Stimulated activated memory B cell treated with anti-CD40 and anti-IgM and Interleukin-4, amounts not matched to agents 10 μg/mL and 1 μg/mL and 100 μg/mL, for 72 hours (primary cell): Measurements from ENCODE around the gene CEBPZ.
A peak's percentile ranks its signal among the peaks of the same experiment; 100 is the strongest.
"Not testable (repeated sequence)": the region's sequence is repeated elsewhere in the genome, so short reads cannot be mapped to it uniquely, and the experiment has no call there.

Experiments
- ATAC-seq: fragments of 150-1000 bp; cut with Tn5 transposase; 2 replicates; pipeline ENCODE4 v1.10.0; 2021
- H3K27ac Mint-ChIP-seq: one replicate; pipeline ENCODE4 v1.8.0; 2022; ENCODE audit warnings: mild to moderate bottlenecking, mixed read lengths
- H3K27me3 Mint-ChIP-seq: one replicate; pipeline ENCODE4 v1.8.0; 2022; ENCODE audit warnings: mixed read lengths
- H3K36me3 Mint-ChIP-seq: one replicate; pipeline ENCODE4 v1.8.0; 2022; ENCODE audit warnings: mixed read lengths
- H3K4me1 Mint-ChIP-seq: one replicate; pipeline ENCODE4 v1.8.0; 2022; ENCODE audit warnings: mixed read lengths
- H3K4me3 Mint-ChIP-seq: one replicate; pipeline ENCODE4 v1.8.0; 2022; ENCODE audit warnings: mild to moderate bottlenecking, moderate library complexity, mixed read lengths
- H3K9me3 Mint-ChIP-seq: one replicate; pipeline ENCODE4 v1.8.0; 2022; ENCODE audit warnings: mixed read lengths

Gene CEBPZ

DNA sequence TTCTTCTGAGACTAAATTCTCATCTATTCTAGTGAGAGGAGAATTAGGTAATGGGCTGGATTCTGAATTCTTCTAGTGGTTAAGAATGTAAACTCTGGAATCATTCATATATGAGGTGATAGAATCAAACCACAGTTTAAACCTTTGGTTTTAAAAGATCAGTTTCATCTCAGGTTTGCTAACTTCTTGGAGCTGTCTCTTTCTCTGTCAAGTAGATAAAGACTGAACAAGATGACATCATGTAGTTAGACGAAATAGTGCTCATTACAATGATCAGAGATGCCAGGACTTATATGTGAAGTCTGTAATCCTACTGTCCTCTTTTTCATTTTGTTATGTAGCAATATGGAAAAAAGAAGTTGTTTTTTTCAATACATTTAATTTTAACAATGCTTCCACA lies 30.2 kb downstream of the CEBPZ start:
- H3K4me1 Mint-ChIP-seq: peaks cover 22% of the 10 kb centered on the region
- no peak overlapping the region for H3K27ac Mint-ChIP-seq
- no peak for ATAC-seq
- no peak overlapping the region for H3K4me3 Mint-ChIP-seq
- H3K27me3 Mint-ChIP-seq: no peaks in the 10 kb centered on the region
- H3K9me3 Mint-ChIP-seq: no peaks in the 10 kb centered on the region
- H3K36me3 Mint-ChIP-seq: peaks cover 38% of the 10 kb centered on the region

- Mint-ChIP-seq H3K27me3 (no peaks in the 10 kb centered on the region), H3K4me3 (no peak overlapping the region), H3K27ac (no peak overlapping the region), H3K4me1 (peaks cover 22% of the 10 kb centered on the region), H3K36me3 (peaks cover 13% of the 10 kb centered on the region), H3K9me3 (no peaks in the 10 kb centered on the region)
- no peak for ATAC-seq
These were observed 32.7 kb downstream of the CEBPZ start for GRCh38 chr2:37198681-37199065.

- Mint-ChIP-seq H3K9me3 (no peaks in the 10 kb centered on the region), H3K4me3 (peak within 1 kb of the TSS; percentile 96), H3K36me3 (peaks cover under 1% of the 10 kb centered on the region), H3K4me1 (peaks cover 22% of the 10 kb centered on the region), H3K27me3 (no peaks in the 10 kb centered on the region), H3K27ac (peak within 1 kb of the TSS; percentile 94)
- ATAC-seq: peak; percentile 93
These were observed 34.8 kb downstream of the CEBPZ start, which contains the start of gene CEBPZOS for GRCh38 chr2:37196320-37197195. Gene CEBPZOS (plus strand): TSS chr2:37196496. CDS start chr2:37199705, 3,209 bp downstream.

DNA sequence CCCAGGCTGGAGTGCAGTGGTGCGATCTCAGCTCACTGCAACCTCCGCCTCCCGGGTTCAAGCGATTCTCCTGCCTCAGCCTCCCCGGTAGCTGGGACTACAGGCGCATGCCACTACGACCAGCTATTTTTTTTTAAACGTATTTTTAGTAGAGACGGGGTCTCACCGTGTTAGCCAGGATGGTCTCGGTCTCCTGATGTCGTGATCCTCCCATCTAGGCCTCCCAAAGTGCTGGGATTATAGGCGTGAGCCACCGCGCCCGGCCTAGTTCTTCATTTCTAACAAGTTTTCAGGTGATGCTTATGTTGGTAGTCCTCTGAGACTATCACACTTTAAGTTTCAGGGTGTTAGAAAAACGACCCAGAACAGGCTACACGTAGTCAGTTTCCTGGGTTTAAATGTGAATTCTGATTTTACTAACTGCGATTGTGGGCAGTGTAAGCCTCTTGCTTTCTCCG lies 35.5 kb downstream of the CEBPZ start:
- not testable (repeated sequence) for ATAC-seq, H3K27me3 Mint-ChIP-seq, H3K9me3 Mint-ChIP-seq, H3K36me3 Mint-ChIP-seq
- Mint-ChIP-seq H3K4me3 (peak overlapping the region; percentile 96), H3K27ac (peak overlapping the region; percentile 94), H3K4me1 (peaks cover 22% of the 10 kb centered on the region)

GRCh38 chr2:37192551-37192950 lies 38.8 kb downstream of the CEBPZ start:
- no peak for ATAC-seq
- Mint-ChIP-seq H3K4me1 (peaks cover 7% of the 10 kb centered on the region), H3K27me3 (no peaks in the 10 kb centered on the region), H3K9me3 (no peaks in the 10 kb centered on the region), H3K36me3 (no peaks in the 10 kb centered on the region), H3K27ac (no peak overlapping the region), H3K4me3 (no peak overlapping the region)

DNA sequence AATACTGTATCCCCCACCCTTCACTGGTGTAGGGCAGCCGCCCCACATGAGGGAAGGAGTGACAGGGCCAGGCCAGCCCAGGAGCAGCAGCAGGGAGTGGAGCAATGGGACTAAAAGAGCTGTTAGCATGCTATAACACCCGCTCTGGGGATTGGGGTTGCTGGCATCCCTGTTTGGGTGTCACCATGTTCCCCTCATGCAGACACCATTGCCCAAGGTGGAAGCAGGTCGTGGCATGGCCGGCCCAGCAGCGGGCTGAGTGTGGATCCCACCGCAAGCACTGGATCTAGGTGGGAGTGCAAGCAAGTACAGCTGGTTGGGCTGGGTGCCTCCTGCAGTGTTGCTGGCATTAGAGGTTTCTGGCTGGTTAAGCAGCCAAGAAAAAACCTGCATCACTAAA lies 39.6 kb downstream of the CEBPZ start:
- ATAC-seq: no peak
- H3K4me3 Mint-ChIP-seq: no peak overlapping the region
- no peak overlapping the region for H3K27ac Mint-ChIP-seq
- H3K4me1 Mint-ChIP-seq: no peaks in the 10 kb centered on the region
- H3K9me3 Mint-ChIP-seq: no peaks in the 10 kb centered on the region
- H3K27me3 Mint-ChIP-seq: no peaks in the 10 kb centered on the region
- H3K36me3 Mint-ChIP-seq: no peaks in the 10 kb centered on the region

DNA sequence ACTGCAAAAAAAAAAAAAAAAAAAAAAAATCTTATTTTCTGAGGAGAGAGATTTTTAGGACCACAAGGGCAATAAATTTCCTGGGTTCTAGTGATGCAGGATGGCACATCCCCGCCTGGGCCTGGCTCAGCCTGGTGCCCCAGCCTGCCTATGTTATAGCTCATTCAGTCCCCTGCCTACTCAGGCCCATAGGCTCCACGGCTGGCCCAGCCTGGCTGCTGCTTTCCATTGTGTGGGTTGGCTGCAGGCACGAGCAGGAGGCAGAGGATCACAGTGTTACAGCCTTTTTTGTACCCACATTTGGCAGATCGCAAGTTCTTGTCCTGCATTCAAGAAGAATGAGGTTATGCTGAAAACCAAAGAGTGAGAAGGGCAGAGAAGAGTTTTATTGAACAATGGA lies 40.1 kb downstream of the CEBPZ start:
- Mint-ChIP-seq H3K27ac (no peak overlapping the region), H3K4me1 (no peaks in the 10 kb centered on the region), H3K36me3 (no peaks in the 10 kb centered on the region), H3K27me3 (no peaks in the 10 kb centered on the region), H3K4me3 (no peak overlapping the region), H3K9me3 (no peaks in the 10 kb centered on the region)
- no peak for ATAC-seq

DNA sequence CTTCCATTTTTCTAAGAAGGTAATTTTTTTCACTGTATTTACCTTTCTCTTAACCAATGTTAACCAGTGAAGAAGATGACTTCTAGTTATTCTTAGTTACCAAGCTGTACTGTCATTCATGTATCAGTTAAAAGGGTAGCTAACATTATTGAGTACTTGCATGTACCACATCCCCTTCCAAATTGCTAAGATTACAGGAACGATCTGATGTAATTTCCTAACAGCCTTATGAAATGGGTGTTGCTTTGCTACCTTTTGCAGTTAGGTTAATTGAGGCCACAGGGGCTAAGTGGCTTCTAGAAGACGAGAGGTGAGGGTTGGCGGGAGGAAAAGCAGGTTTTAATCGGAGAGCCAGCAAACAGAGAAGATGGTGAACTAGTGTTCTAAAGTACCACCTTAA lies 41.1 kb downstream of the CEBPZ start:
- Mint-ChIP-seq H3K4me1 (no peaks in the 10 kb centered on the region), H3K36me3 (no peaks in the 10 kb centered on the region), H3K9me3 (no peaks in the 10 kb centered on the region), H3K27ac (no peak overlapping the region), H3K27me3 (no peaks in the 10 kb centered on the region), H3K4me3 (no peak overlapping the region)
- ATAC-seq: no peak

DNA sequence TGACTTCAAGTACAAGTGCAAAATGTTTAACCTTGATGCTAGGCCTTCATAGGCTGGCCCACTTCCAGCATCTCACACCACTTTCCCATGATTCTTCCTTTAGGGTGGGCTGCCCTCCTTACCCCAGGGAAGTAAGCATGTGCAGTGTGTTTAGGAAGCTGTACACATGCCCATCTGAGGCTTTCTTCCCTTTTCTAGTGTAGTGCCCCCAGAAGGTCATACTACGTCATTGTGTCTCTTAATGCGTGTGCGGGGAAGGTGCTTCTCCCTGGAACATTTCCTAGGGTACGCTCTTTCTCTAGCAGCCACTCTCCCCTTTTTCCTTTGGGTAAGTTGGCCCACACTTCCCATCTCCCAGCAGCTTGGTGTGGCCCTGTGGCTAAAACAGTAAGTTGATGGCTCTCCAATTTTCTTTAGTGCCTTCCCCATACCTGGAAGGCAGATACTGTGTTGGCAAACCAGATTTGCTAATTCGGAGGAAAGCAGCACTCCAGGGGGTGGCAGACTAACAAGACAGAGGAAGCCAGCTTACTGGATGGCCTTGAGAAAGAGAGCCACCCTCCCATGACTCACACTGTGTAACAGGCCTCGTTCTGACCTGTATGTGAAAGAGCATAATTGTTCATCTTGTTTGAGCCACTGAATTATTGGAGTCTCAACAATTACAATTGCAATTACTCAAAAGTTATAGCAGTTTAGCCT lies 41.8 kb downstream of the CEBPZ start:
- Mint-ChIP-seq H3K36me3 (no peaks in the 10 kb centered on the region), H3K4me3 (no peak overlapping the region), H3K27me3 (no peaks in the 10 kb centered on the region), H3K9me3 (no peaks in the 10 kb centered on the region), H3K27ac (no peak overlapping the region), H3K4me1 (no peaks in the 10 kb centered on the region)
- no peak for ATAC-seq

GRCh38 chr2:37188570-37188969 lies 42.8 kb downstream of the CEBPZ start, which contains the start of gene SULT6B1:
Gene SULT6B1 (minus strand): TSS chr2:37188670. CDS start chr2:37188640, 30 bp downstream.
- no peak for ATAC-seq
- Mint-ChIP-seq H3K9me3 (no peaks in the 10 kb centered on the region), H3K4me3 (no peak within 1 kb of the TSS), H3K4me1 (no peaks in the 10 kb centered on the region), H3K27me3 (no peaks in the 10 kb centered on the region), H3K36me3 (no peaks in the 10 kb centered on the region), H3K27ac (no peak within 1 kb of the TSS)

- H3K4me1 Mint-ChIP-seq: no peaks in the 10 kb centered on the region
- no peaks in the 10 kb centered on the region for H3K36me3 Mint-ChIP-seq
- H3K27me3 Mint-ChIP-seq: peaks cover 29% of the 10 kb centered on the region
- no peak overlapping the region for H3K27ac Mint-ChIP-seq
- no peak for ATAC-seq
- H3K4me3 Mint-ChIP-seq: no peak overlapping the region
- H3K9me3 Mint-ChIP-seq: no peaks in the 10 kb centered on the region
These were observed 49.4 kb downstream of the CEBPZ start for GRCh38 chr2:37181726-37182684.

- Mint-ChIP-seq H3K27me3 (peaks cover 29% of the 10 kb centered on the region), H3K27ac (no peak overlapping the region)
These were observed 50.8 kb downstream of the CEBPZ start for GRCh38 chr2:37180640-37181039.

GRCh38 chr2:37180006-37180639 lies 51.3 kb downstream of the CEBPZ start:
- no peaks in the 10 kb centered on the region for H3K36me3 Mint-ChIP-seq
- peaks cover 29% of the 10 kb centered on the region for H3K27me3 Mint-ChIP-seq
- no peak overlapping the region for H3K27ac Mint-ChIP-seq
- ATAC-seq: no peak
- no peaks in the 10 kb centered on the region for H3K4me1 Mint-ChIP-seq
- no peaks in the 10 kb centered on the region for H3K9me3 Mint-ChIP-seq
- no peak overlapping the region for H3K4me3 Mint-ChIP-seq

More at GRCh38 chr2:37180640-37181039, 50.8 kb downstream of the CEBPZ start:
- H3K4me3 Mint-ChIP-seq: no peak overlapping the region
- no peak for ATAC-seq
- H3K36me3 Mint-ChIP-seq: no peaks in the 10 kb centered on the region
- H3K9me3 Mint-ChIP-seq: no peaks in the 10 kb centered on the region
- no peaks in the 10 kb centered on the region for H3K4me1 Mint-ChIP-seq

GRCh38 chr2:37173741-37174140 lies 57.7 kb downstream of the CEBPZ start:
- H3K36me3 Mint-ChIP-seq: no peaks in the 10 kb centered on the region
- H3K4me3 Mint-ChIP-seq: no peak overlapping the region
- no peaks in the 10 kb centered on the region for H3K27me3 Mint-ChIP-seq
- H3K4me1 Mint-ChIP-seq: no peaks in the 10 kb centered on the region
- no peak for ATAC-seq
- no peak overlapping the region for H3K27ac Mint-ChIP-seq
- no peaks in the 10 kb centered on the region for H3K9me3 Mint-ChIP-seq
